Stimulated activated CD4-positive, alpha-beta T cell treated with anti-CD3 and anti-CD28 coated beads, Interleukin-1b, Interleukin-23, amount 100 ng/mL, for 4 hours (primary cell): Measurements from ENCODE around the gene IL22RA1.

Experiments used
- DNase-seq, 2 donors: peaks; one replicate each; pipeline ENCODE4 v3.0.0-alpha.2; 2020; ENCODE audit warnings: low read depth in 2 of 2

IL22RA1 gene

DNA sequence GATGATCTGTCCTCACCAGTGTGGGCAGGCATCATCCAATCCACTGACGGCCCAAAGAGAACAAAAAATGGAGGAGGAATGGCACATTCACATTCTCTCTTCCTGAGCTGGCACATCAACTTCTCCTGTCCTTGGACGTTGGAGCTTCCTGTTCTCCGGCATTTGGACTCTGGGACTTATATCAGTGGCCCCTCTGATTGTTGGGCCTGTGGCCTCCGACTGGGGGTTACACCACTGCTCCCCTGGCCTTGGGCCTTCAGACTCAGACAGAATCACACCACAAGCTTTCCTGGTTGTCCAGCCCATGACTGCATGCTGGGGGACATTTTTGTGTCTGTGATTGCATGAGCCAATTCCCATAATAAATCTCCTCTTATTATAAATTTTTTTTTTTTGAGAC lies 24.1 kb upstream of the IL22RA1 start:
- no peak for DNase-seq

DNA sequence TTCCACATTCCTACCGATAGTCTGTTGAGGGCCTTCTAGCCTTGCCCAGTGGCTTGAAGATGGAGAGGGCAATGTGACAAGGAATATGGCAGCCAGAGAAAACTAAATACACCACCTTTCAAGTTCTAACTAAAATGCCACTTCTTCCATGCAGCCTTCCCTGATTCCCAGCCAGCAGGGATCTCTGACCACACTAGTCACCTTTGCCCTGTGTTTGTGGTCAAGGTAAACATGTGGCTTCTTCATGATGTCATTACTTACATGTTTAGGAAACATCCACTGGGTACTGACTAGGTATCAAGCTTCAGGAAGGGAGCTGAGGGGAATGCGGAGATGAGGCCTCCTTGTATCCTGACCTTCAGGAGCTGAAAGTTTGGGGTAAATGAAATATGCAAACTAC lies 22.6 kb upstream of the IL22RA1 start:
- no peak for DNase-seq

DNA sequence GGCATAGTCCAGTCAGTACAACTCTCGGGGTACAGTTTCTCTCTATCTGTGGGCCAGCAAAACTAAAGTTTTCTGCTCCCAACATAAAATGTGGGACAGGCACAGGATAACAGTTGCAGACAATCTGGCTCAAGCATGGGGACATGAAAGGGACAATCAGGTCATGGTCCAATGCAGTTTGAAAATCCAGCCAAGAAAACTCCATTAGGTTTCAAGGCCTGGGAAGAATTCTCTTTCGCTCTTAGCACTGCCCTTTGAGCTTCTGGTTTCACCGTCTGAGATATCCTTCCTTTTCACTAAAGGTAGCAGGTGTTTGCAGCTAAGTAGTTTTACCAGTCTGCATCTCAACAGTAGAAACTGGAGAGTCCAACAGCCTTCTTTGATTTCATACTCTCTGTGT lies 21.1 kb upstream of the IL22RA1 start:
- no peak for DNase-seq

DNA sequence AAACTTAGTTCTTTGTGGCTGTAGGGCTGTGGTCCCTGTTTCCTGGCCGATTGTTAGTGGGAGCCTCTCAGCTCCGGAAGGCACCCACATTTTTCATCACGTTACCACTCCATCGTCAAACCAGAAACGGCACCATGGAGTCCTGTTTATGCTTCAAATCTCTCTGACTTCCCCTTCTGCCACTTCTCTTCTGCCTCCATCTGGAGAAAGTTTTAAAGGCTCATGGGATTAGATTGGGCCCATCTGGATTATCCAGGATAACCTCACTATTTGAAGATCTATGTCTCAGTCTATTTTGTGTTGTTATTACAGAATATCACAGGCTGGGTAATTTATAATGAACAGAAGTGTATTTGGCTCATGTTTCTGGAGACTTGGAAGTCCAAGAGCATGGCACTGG lies 19.3 kb upstream of the IL22RA1 start:
- DNase-seq, result no peak

DNA sequence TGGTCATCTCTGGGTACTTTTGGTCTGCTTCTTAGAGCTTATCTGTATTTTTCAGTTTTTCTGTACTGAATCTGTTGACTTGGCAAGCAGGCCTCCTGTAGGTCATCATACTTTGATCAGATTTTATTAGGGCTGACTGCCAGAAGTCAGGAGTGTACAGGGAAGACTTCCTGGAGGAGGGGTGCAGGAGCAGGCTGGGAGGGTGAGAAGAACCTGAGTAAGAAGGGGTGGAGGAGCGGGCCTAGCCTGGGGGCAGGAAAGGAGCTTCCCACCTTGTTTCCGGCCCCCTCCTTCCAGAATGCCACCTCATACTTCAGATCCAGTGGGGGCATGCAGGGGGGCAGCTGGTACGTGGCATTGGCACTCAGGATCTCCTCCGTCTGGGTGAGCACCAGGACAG lies 18.3 kb upstream of the IL22RA1 start:
- no peak for DNase-seq

DNA sequence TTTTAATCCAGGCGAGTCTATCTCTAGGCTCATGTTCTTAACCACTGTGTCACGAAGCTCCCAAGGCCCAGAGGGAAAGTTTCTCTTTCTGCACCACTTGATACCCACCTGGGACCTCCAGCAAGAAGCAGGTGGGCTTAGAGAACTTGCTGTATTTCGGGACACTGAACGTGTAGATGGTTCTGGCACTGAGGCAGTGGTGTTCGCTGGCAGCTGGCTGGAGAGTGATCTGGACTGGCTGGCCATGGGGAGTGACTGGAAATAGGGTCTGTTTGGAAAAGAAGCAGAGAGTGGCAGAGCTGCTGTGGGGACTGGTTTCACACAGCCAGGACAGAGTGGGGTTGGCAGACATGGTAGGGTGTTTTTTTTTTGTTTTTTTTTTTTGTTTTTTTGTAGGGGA lies 16.4 kb upstream of the IL22RA1 start:
- no peak for DNase-seq

DNA sequence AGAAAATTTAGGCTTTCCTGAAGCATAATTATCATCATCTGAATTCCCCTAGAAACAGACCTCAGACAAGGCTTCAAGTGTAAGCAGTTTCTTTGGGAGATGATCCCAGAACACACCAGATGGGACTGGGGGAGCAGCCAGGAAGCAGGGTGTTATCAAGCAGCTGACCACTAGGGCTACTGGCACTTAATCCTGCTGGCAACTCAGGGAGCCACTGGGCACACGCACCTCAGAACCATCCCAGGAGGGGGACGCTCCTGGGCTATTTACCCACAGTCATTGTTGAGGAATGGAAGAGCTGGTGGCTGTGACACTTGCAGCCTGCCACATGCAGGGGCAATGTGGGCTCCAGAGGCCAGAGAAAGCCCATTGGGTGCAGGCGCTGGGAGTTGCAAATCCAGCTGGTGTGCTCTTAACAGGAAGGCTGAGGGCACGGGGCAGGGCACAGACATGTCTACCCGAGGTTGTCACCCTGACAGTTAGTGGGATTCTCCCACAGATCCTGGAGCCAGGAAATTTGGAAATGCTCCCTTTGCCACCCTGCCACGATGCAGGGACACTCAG lies 15.1 kb upstream of the IL22RA1 start:
- no peak for DNase-seq

DNA sequence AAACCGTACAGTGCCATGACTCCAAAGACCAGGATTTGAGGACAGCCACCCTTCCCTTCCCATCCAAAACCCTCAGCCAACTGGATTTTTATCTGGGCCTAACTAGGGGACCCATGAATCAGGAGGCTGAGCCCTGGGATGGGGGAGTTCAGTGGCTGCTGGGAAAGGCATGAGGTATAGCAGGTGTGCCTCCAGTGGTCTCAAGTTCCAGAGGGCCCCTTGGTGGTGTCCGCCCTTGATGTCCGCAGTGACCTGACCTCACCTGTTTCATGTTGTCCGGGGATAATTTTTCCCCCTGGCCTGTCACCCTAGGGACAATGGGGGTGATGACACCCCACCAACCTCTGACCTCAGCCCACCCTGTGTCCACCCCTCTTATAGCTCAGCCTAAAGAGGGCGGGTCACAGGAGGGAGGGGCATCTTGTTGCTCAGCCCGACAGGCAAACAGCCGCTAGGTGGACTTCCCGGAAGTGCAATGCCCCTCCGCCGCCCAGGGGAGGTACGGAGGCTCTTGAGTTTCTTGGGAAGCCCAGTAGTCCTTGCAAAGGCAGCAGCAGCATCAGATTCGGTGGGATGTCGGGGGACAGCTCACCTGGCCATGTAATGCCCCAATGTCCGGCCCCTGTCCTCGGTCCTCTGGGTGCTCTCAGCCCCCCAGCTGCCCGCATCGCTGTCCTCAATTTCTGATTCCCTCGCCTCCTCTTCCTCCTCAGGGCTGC lies 13.8 kb upstream of the IL22RA1 start:
- no peak for DNase-seq

DNA sequence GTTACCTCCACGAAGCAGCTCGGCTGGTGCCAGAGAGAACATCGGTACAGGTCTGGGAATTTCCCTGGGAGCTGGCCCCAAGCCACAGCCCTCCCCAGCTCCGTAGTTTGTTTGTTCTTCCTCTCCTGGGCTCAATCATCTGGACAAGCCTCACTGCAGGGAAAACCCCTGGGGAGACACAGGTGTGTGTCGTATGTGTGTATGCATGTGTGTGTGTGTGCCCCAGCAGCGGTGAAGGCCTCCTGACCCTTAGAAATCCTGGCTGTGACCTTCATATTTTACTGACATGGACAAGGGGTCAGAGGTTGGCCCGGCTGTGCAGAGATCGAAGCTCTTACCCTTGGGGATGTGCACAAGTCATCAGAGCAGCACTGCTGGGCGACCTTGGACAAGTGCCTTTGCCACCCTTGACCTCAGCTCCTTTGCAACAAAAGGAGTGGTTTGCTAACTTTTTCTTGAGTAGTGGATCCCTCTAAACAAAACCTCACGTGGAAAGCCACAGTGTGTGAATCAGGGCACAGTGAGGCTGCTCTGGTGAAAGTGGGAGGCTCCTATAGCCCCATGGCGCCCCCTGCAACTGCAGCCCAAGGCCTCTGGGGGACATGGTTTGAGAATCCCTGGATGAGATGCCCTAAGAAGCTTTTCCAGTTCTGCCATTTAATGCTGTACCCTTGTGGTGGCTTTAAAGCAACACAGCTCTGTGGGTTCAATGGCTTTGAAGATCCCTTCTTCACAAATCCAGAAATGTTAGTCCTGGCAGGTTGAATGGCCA lies 12.3 kb upstream of the IL22RA1 start:
- no peak for DNase-seq

DNA sequence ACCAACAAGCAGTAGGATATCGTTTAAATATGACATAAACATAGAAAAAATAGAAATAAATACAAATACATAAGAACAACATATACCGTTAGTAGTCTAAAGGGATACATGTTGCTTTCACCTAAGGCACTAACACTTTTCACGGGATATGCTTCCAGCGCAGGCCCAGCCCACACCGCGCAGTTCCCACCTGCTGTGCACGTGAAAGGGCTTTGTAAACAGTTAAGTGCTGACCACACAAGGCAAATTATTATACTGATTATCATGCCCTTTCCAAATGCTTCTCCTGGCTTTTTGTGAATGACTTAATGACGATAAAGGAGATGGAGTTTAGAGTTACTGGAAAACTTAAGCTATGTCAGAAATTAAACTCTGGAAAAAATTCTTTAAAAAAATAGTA lies 11.3 kb upstream of the IL22RA1 start:
- DNase-seq, result no peak

DNA sequence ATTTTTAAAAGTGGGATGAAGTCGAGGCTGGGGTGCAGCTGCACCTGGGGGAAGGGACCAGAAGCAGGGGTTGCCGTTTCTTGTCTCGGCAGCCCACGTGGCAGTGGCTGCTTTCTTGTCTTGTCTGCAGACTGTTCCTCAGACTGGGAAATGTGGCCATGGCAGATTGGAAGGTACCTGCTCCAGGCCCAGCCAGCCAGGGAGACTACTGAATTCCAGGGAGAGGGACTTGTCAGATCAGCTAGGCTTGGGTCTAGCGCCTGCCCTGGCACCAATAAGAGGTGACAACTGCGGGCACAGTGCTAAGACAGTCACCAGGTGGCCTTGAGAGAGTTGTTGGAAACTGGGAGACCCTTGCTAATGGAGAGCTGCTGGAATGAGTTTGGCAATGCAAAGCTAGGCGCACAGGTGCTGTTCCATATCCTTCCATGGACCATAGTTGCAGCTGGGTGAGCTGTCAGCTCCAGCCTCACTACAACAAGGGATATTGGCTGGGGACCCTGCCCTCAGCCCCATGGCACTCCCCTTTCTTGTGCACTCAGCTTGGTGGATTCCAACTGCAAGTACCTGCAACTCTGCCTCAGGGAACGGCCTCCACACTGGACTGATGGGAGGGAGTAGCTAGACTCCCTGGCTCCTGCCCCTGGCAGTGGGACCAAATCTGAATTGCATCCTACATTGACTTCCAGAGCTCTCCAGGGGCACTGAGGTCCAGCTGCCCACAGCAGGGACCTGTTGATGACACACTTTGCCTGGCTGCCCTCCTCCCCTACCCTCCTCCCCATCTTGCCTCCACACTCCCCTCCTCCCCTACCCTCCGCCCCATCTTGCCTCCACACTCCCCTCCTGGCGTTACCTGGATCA lies 9.9 kb upstream of the IL22RA1 start:
- DNase-seq, result no peak

DNA sequence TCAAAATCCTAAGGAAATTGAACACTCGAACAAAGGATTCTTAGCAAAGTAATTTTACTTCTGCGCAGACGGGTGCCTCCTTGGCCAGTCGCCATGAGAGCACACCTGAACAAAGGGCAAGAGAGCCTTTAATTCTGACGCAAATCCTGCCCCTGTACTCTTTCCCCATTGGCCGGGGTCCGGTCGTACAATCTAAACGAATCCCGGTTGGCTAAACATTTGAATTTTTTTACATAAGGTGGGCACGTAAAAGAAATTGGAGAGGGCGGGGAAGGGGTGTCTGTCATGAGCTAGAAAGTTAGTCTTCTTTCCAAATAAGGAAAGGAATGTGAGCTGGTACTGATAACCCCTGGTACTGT lies 8.2 kb upstream of the IL22RA1 start:
- no peak for DNase-seq

DNA sequence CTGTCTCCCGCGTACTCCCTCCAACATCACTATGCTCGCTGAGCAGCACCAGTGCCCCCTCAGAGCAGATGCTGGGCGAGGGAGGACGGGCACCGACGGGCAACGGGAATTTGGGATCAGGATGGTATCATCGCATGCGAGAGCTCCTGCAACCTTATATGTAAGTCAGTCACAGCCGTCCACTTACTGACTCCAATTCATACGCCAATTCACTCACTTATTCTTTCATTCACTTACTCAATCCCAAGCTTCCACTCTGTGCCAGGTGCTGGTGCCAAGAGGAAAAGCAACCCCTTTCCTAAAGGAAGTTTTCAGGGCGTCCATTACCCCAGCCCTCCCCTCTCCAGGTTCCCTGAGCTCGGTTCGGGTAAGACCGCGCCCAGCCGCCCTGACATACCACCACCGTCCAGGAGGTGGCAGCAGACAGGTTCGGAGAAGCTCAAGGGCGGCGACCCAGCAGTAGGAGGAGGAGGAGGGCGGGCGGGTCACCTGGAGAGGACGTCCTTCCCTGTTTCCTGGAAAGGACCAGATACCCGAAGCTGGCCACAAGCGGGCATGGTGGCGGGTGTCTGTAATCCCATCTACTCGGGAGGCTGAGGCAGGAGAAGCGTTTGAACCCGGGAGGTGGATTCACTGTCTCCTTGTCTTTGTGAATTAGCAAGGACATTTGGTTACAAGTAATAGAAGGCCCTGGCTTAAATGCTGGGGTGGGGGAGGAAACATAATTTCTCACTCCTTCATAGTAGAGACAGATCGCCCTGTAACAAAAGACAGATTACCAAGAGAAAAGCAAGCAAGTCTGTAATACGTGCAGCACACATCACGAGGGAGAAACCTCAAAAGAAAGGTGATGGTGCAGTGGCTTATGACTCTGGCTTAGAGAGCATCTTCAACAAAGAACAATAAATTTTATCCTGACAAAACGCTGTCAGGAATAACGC lies 7.6 kb upstream of the IL22RA1 start:
- peak; percentile 86 to 87 for DNase-seq

DNA sequence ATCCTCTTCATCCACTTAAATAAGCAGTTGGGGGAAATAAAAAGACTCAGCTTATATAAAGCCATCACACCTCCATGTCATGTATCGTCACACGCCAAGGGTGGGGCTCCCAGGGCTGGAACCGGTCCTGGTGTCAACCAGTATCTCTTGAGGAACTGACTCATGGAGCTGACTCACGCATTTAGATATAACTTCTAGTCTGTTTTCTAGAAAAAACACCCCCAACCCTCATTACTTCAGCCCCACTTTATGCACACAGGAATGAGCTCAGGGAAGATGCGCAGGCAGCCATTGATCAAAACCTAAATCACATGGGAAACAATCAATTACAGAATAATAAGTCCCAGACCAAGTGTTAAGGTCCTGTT lies 6.9 kb upstream of the IL22RA1 start:
- DNase-seq, result peak; percentile 18 to 37

DNA sequence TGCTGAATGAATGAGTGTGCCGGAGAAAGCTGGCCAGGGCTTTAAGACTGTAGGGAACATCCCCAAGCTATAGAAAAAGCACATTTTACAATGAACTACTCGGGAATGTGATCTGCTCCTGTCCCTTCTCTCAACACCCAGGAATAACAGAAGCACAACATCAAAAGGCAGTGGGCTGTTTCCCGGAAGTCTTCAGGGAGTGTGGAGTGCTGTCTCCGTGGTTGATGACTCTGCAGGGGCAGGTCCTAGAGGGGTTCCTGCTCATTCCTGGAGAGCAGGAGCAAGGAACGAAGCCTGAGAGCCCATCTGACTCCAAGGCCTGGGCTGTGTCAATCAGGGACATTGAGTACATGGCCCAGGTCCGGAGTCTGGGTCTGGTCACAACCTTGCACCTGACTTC lies 4.9 kb upstream of the IL22RA1 start:
- DNase-seq, result no peak

DNA sequence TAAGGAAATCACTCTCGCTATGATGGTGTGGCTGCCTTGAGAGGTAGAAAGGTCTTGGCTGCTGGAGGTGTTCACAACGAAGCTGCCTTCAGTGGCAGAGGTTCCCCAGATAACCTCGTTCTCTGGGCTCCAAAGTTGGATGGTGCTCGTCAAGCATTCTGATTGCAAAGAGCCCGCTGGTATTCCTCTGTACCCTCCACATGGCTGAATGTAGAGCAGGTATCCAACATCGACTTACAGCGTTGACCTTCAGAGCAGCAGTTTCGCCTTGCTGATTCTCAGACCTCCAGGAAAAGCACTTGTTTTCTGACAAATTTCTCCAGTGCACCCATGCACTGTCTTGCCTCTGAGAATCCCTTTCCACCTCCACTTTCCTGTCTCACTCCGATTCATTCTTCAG lies 4.3 kb upstream of the IL22RA1 start:
- no peak for DNase-seq

DNA sequence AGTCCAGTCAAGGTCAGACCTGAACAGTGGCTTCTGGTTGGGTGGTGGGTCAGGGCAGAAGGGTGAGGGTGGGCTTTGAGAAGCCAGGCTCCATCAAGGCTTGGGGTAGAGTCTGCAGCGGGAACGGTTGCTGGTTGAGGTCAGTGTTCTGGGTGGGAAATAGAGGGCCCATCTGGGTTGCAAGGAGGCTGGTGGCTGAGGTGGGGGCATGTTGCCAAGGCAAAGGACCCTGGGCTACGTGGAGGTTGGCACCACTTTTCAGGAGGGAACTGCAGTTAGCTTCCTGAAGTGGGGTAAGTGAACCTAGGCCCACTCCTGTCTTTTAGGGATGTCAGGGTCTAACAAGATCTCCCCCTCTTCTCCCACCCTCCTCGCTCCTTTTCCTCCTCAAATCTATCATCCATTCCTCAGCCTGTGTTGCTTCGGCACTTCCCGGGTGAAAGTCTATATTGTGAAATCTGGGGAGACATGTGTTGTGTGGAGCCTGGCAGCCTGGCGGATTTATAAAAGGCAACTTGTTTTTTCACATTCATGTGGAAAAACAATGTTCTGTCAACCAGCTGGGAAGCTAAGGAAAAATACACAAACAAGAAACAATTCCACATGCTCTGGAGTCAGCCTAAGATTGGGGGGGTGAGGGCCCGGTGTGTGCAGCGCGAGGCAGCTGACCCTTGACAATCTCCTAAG lies 1.5 kb downstream of the IL22RA1 start:
- DNase-seq, result no peak

DNA sequence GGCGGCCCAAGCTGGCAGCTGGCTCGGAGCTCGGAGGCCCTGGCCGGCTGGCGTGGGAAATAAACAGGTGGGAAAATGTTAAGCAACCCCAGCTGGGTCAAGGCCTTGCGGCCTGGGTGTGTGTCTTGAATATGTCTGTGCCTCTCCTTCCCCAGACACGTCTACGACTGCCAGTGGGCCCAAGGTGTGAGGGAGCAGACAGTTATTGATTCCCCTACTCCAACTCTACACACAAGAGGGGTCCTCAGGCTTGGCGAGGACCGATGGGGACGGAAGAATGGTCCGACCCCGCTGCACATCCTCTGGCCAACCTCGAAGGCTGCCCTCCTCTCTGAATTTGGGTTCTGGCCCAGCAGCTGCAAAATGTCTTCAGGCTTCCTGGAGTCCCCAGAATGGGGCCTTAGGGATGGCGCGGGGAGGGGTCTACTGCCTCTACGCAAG lies 2.2 kb downstream of the IL22RA1 start:
- no peak for DNase-seq

DNA sequence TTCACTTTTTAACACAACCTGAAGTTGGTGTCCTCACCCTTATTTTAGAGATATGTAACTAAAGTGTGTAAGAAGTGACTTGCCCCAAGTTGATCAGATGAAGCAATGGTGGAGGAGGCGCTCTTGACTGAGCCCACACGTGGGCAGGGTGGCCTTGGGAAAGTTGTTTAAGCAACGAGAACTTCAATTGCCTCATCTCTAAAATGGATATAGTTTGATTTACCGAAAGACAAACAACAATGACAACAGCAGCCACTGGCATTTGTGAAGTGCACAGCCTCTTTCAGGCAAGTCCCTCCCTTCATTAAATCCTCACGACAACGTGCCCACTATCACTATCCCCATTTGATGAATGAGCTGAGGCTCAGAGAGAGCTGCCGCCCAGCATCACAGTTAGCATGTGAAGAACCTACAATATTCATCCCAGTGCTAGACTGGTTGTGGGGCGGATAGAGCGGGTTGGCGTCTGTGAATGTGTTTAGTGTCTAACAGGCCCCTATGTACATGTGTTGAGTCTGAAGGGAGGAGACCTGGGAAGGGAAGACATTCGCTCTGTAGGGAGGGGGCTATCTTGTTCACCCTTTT lies 3.0 kb downstream of the IL22RA1 start:
- no peak for DNase-seq

DNA sequence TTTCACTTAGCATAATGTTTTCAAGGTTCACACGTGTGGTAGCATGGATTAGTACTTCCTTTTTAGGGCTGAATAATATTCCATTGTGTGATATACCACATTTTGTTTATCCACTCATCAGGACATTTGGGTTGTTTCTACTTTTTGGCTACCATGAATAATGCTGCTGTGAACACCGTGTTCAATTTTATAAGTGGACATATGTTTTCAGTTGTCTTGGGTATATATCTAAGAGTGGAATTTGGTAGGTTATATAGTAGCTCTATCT lies 3.8 kb downstream of the IL22RA1 start:
- no peak for DNase-seq
